Caco-2 (cell line): ENCODE results near the gene PHLDB1. TPM values are rescaled to one million over a fixed set of nuclear protein-coding genes. Genes with fewer than 3 reads are reported as not detected.
"Not testable (repeated sequence)": the region's sequence is repeated elsewhere in the genome, so short reads cannot be mapped to it uniquely, and the experiment has no call there.

Experiments
- BruUV-seq: library from RNA; stranded (reverse); fragments of 400-500 nt; replicated peaks from 2 replicates; lab custom pipeline; 2021; lab: Mats Ljungman, UMichigan
- CTCF ChIA-PET: fragments of 300-600 bp; sonication (Branson Sonifier 250); formaldehyde crosslinking; loops from one replicate; lab custom pipeline; 2022; ENCODE audit warnings: antibody characterized with exemption; lab: Charles Lee
- POLR2A ChIA-PET: fragments of 300-600 bp; sonication (Branson Sonifier 250); formaldehyde crosslinking; loops from one replicate; lab custom pipeline; 2022; ENCODE audit warnings: antibody characterized with exemption; lab: Charles Lee
- DNase-seq, 2 experiments: peaks; one replicate each; pipeline versions ENCODE4 v3.0.0 to v3.0.0-alpha.2; 2020 to 2022
- H3K27me3 ChIP-seq: replicated peaks from 2 replicates; pipeline ENCODE4 v1.6.0; 2011; ENCODE audit warnings: low read length; ENCODE audit not compliant: control insufficient read depth, insufficient read depth
- H3K36me3 ChIP-seq: 2 replicates; pipeline ENCODE4 v1.5.1; 2011; ENCODE audit warnings: low read length; ENCODE audit not compliant: control insufficient read depth, insufficient read depth
- H3K4me1 ChIP-seq: fragments of 250-450 bp; sonication (Bioruptor Pico); 2 replicates; pipeline ENCODE4 v1.5.1; 2020; ENCODE audit warnings: mild to moderate bottlenecking
- H3K4me3 ChIP-seq: 2 replicates; pipeline ENCODE4 v1.5.1; 2011; ENCODE audit warnings: low read depth, mild to moderate bottlenecking, control low read depth, low read length
- H3K9me3 ChIP-seq: fragments of 250-450 bp; sonication (Bioruptor Pico); 2 replicates; pipeline ENCODE4 v1.5.1; 2020; ENCODE audit warnings: mild to moderate bottlenecking, moderate library complexity
- H3K27ac Mint-ChIP-seq: one replicate; pipeline ENCODE4 v1.8.0; 2022; ENCODE audit warnings: mixed read lengths; ENCODE audit not compliant: unreplicated experiment
- H3K27me3 Mint-ChIP-seq: one replicate; pipeline ENCODE4 v1.8.0; 2022; ENCODE audit warnings: mixed read lengths; ENCODE audit not compliant: insufficient read depth, unreplicated experiment
- H3K36me3 Mint-ChIP-seq: one replicate; pipeline ENCODE4 v1.8.0; 2022; ENCODE audit warnings: mild to moderate bottlenecking, mixed read lengths; ENCODE audit not compliant: insufficient read depth, unreplicated experiment
- H3K4me1 Mint-ChIP-seq: one replicate; pipeline ENCODE4 v1.8.0; 2022; ENCODE audit warnings: low read depth, mixed read lengths; ENCODE audit not compliant: unreplicated experiment
- H3K4me3 Mint-ChIP-seq: one replicate; pipeline ENCODE4 v1.8.0; 2022; ENCODE audit warnings: mild to moderate bottlenecking, moderate library complexity, mixed read lengths; ENCODE audit not compliant: unreplicated experiment
- H3K9me3 Mint-ChIP-seq: one replicate; pipeline ENCODE4 v1.8.0; 2022; ENCODE audit warnings: mixed read lengths; ENCODE audit not compliant: unreplicated experiment
- CTCF ChIP-seq, 2 experiments: fragments of 200-600 bp in 1 of 2; IDR thresholded peaks; 1 replicate in 1 of 2; 2 replicates in 1 of 2; pipeline versions ENCODE4 v1.5.1 to v1.8.0; 2011 to 2022; ENCODE audit warnings: antibody characterized with exemption in 1 of 2, control low read depth in 1 of 2, inconsistent platforms in 1 of 2, low read depth in 1 of 2, low read length in 1 of 2, mild to moderate bottlenecking in 1 of 2, moderate library complexity in 1 of 2; ENCODE audit not compliant: insufficient read depth in 1 of 2, severe bottlenecking in 1 of 2, unreplicated experiment in 1 of 2
- intact Hi-C: fragments of 100-400 bp; cut with micrococcal nuclease; formaldehyde crosslinking; loops from one replicate; pipeline ENCODE4 v1.10.0; 2022; ENCODE audit not compliant: unreplicated experiment
- total RNA-seq: library from RNA; stranded (reverse); gene quantifications from 2 replicates; pipeline ENCODE4 v1.2.3, GENCODE V29; 2022

PHLDB1 gene
- total RNA-seq, 1 experiment from 2014 or later = 72.1 TPM

- no peak for DNase-seq
- Histone ChIP-seq H3K9me3 (no peaks in the 10 kb centered on the region), H3K27me3 (no peaks in the 10 kb centered on the region), H3K4me3 (no peak overlapping the region), H3K4me1 (peaks cover 3% of the 10 kb centered on the region), H3K36me3 (no peaks in the 10 kb centered on the region)
- H3K27ac Mint-ChIP-seq = no peak overlapping the region
- no peak overlapping the region for H3K4me3 Mint-ChIP-seq
- TF ChIP-seq CTCF (IDR thresholded peaks at IDR 0.05; ENCODE audit: insufficient read depth in 1 of 2, low read depth in 1 of 2, low read length in 1 of 2, severe bottlenecking in 1 of 2, unreplicated experiment in 1 of 2) = no peak
- intact Hi-C loops = no loop called here
- H3K9me3 Mint-ChIP-seq = no peaks in the 10 kb centered on the region
- no peaks in the 10 kb centered on the region for H3K36me3 Mint-ChIP-seq
- BruUV-seq = TSS peak; percentile 72
- POLR2A ChIA-PET = interaction anchor here (0.6 kb wide), 2 partner anchors 73 to 103 kb away, joined by 3 to 4 read pairs; partner anchors contain the start of gene DDX6
- peaks cover 12% of the 10 kb centered on the region for H3K4me1 Mint-ChIP-seq
- CTCF ChIA-PET = no interaction called here
- H3K27me3 Mint-ChIP-seq = no peaks in the 10 kb centered on the region
Observed at GRCh38 chr11:118687906-118688305, 80.5 kb downstream of the PHLDB1 start.

GRCh38 chr11:118688339-118688738 lies 80.9 kb downstream of the PHLDB1 start:
- intact Hi-C loops, H3K27me3 ChIP-seq, H3K27me3 Mint-ChIP-seq, H3K4me3 ChIP-seq, H3K27ac Mint-ChIP-seq, H3K9me3 Mint-ChIP-seq, H3K36me3 ChIP-seq, H3K9me3 ChIP-seq, H3K4me1 ChIP-seq, BruUV-seq, DNase-seq, H3K36me3 Mint-ChIP-seq, H3K4me3 Mint-ChIP-seq: not testable (repeated sequence)
- peaks cover 17% of the 10 kb centered on the region for H3K4me1 Mint-ChIP-seq
- ChIA-PET POLR2A (interaction anchor here (0.6 kb wide), 2 partner anchors 72 to 103 kb away, joined by 3 to 4 read pairs; partner anchors contain the start of gene DDX6), CTCF (interaction anchor here (2.2 kb wide), 1 partner anchor 28 kb away, joined by 19 read pairs; no protein-coding TSS in a partner anchor)

- POLR2A ChIA-PET = interaction anchor here (1.3 kb wide), 1 partner anchor 102 kb away, joined by 5 read pairs; the partner anchor contains the start of gene DDX6
- no peaks in the 10 kb centered on the region for H3K27me3 Mint-ChIP-seq
- Histone ChIP-seq H3K36me3 (no peaks in the 10 kb centered on the region), H3K4me3 (no peak overlapping the region), H3K9me3 (no peaks in the 10 kb centered on the region), H3K4me1 (peaks cover 14% of the 10 kb centered on the region), H3K27me3 (no peaks in the 10 kb centered on the region)
- BruUV-seq = no TSS peak
- no peak for TF ChIP-seq CTCF (IDR thresholded peaks at IDR 0.05; ENCODE audit: insufficient read depth in 1 of 2, low read depth in 1 of 2, low read length in 1 of 2, severe bottlenecking in 1 of 2, unreplicated experiment in 1 of 2)
- no peak for DNase-seq
- CTCF ChIA-PET = interaction anchor here (0.8 to 2.2 kb wide), 15 partner anchors 26 to 271 kb away, joined by 3 to 19 read pairs (median 6); partner anchors contain the start of genes BCL9L, DDX6 and UPK2
- no peaks in the 10 kb centered on the region for H3K36me3 Mint-ChIP-seq
- no peak overlapping the region for H3K4me3 Mint-ChIP-seq
- no peak overlapping the region for H3K27ac Mint-ChIP-seq
- peaks cover 23% of the 10 kb centered on the region for H3K4me1 Mint-ChIP-seq
- intact Hi-C loops = no loop called here
- no peaks in the 10 kb centered on the region for H3K9me3 Mint-ChIP-seq
Observed at GRCh38 chr11:118688851-118689502, 81.6 kb downstream of the PHLDB1 start.
